HG02970 (cell line): ENCODE results near the gene LAX1.

Experiments
- ATAC-seq: cut with Tn5 transposase; IDR thresholded peaks from one replicate; pipeline ENCODE4 v1.9.1; 2021; ENCODE audit warnings: mild to moderate bottlenecking, moderate library complexity, moderate number of reproducible peaks; ENCODE audit not compliant: unreplicated experiment, low FRiP score

The LAX1 gene

GRCh38 chr1:203799157-203799556, 34.2 kb downstream of the LAX1 start:
- no peak for ATAC-seq

GRCh38 chr1:203799971-203800370, 35.0 kb downstream of the LAX1 start:
- ATAC-seq, result no peak

GRCh38 chr1:203805689-203806088, 40.7 kb downstream of the LAX1 start:
- ATAC-seq, result no peak

GRCh38 chr1:203807196-203807595, 42.2 kb downstream of the LAX1 start:
- no peak for ATAC-seq

- no peak for ATAC-seq
Observed at GRCh38 chr1:203813581-203814341, 48.8 kb downstream of the LAX1 start.

GRCh38 chr1:203818399-203818798, 53.4 kb downstream of the LAX1 start:
- no peak for ATAC-seq

GRCh38 chr1:203823306-203823705, 58.3 kb downstream of the LAX1 start:
- no peak for ATAC-seq
